Adipocyte (in vitro differentiated cells): Measurements from ENCODE around the gene ITGA1.
A peak's percentile ranks its signal among the peaks of the same experiment; 100 is the strongest.

ENCODE experiments used
- DNase-seq: peaks from one replicate; pipeline ENCODE4 v3.0.0-alpha.2; 2015; ENCODE audit warnings: low read depth
- H3K27me3 ChIP-seq: replicated peaks from 2 replicates; pipeline ENCODE4 v1.7.0; 2013; ENCODE audit warnings: mild to moderate bottlenecking, low read length, moderate library complexity; ENCODE audit not compliant: control insufficient read depth, insufficient read depth
- H3K36me3 ChIP-seq: 2 replicates; pipeline ENCODE4 v1.7.0; 2013; ENCODE audit warnings: low read length, mild to moderate bottlenecking, moderate library complexity; ENCODE audit not compliant: control insufficient read depth, insufficient read depth, severe bottlenecking
- H3K4me1 ChIP-seq: 2 replicates; pipeline ENCODE4 v1.7.0; 2013; ENCODE audit warnings: mild to moderate bottlenecking, low read length, moderate library complexity; ENCODE audit not compliant: control insufficient read depth, insufficient read depth
- H3K4me3 ChIP-seq: 2 replicates; pipeline ENCODE4 v1.7.0; 2013; ENCODE audit warnings: mild to moderate bottlenecking, low read length, moderate library complexity
- H3K9ac ChIP-seq: 2 replicates; pipeline ENCODE4 v1.7.0; 2013; ENCODE audit warnings: mild to moderate bottlenecking, low read length, moderate library complexity
- H3K9me3 ChIP-seq: 2 replicates; pipeline ENCODE4 v1.7.0; 2013; ENCODE audit warnings: mild to moderate bottlenecking, low read length, moderate library complexity; ENCODE audit not compliant: control insufficient read depth

Gene ITGA1

GRCh38 chr5:52802974-52803336 is 15.2 kb downstream of the ITGA1 start:
- no peak for DNase-seq
- Histone ChIP-seq H3K4me3 (peak overlapping the region; percentile 97), H3K9me3 (no peaks in the 10 kb centered on the region), H3K9ac (peak overlapping the region; percentile 90), H3K4me1 (peaks cover 53% of the 10 kb centered on the region), H3K36me3 (peaks cover 15% of the 10 kb centered on the region), H3K27me3 (no peaks in the 10 kb centered on the region)

GRCh38 chr5:52804387-52804791 is 16.7 kb downstream of the ITGA1 start:
- no peak for DNase-seq
- H3K4me3 ChIP-seq = peak overlapping the region; percentile 18
- no peaks in the 10 kb centered on the region for H3K9me3 ChIP-seq
- peaks cover 44% of the 10 kb centered on the region for H3K4me1 ChIP-seq
- H3K9ac ChIP-seq = no peak overlapping the region
- H3K27me3 ChIP-seq = no peaks in the 10 kb centered on the region
- peaks cover 15% of the 10 kb centered on the region for H3K36me3 ChIP-seq

GRCh38 chr5:52804981-52805380 is 17.3 kb downstream of the ITGA1 start:
- H3K4me1 ChIP-seq = peaks cover 50% of the 10 kb centered on the region
- H3K36me3 ChIP-seq = peaks cover 15% of the 10 kb centered on the region
- H3K27me3 ChIP-seq = no peaks in the 10 kb centered on the region
- H3K9me3 ChIP-seq = no peaks in the 10 kb centered on the region
- DNase-seq = no peak
- no peak overlapping the region for H3K4me3 ChIP-seq
- no peak overlapping the region for H3K9ac ChIP-seq

DNA sequence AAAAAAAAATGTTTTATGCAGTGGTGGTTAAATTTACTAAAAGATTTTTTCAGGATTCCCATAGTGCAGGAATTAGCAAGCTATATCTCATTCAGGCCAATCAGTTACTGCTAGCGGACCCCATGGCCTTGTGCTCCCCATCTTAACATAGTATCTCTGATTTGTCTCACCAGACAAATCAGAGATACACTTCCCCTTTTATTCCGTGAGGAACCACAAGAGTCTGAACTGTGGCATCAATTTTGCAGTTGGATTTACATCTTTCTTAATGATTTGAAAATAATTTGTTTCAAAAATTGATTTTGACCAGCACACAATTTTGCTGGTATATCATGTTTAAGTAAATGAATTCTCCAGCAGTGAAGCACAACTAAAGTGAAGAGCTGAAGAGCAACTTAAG is 17.9 kb downstream of the ITGA1 start:
- no peak for DNase-seq
- H3K9ac ChIP-seq = no peak overlapping the region
- no peaks in the 10 kb centered on the region for H3K27me3 ChIP-seq

DNA sequence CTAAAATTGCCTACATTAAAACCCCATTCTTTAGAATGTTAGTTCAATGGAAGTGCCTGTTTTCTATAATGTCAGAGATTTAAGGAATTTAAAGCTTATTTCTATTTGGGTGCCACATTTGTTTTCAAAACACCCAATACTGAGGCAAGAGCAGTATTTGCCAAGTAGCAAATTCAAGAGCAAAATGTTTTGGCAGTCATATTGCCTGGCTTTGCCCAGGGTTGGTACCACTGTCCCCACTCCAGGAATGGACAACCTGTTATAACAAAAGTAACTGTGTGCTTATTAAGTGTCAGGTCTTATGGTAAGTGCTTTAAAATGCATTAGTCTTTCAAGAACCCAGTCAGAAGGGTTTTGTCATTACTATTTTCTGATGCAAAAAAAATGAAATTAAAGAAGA is 19.3 kb downstream of the ITGA1 start:
- no peak for DNase-seq

More for the DNA sequence above, 17.9 kb downstream of the ITGA1 start:
- H3K36me3 ChIP-seq = peaks cover 15% of the 10 kb centered on the region
- peaks cover 56% of the 10 kb centered on the region for H3K4me1 ChIP-seq
- no peaks in the 10 kb centered on the region for H3K9me3 ChIP-seq
- H3K4me3 ChIP-seq = no peak overlapping the region

DNA sequence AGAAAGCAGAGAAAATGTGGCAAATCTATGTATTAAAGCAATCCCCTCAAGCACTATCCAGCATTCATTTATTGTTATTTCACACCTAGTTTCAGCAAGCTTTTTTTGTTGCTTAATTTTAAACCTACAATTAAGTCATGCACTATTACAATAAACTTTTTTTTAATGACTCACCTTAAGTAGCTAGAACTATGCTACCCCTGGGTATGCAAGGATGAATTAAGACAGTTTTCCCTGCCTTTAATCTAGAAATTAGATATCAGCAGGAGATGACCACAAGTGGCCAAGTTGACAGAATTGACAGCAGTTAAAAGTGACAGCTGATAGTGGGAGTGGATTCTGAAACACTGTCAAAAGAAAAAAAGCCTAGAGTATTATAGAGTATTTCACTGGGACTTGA is 20.0 kb downstream of the ITGA1 start:
- Histone ChIP-seq H3K4me1 (peaks cover 53% of the 10 kb centered on the region), H3K9me3 (no peaks in the 10 kb centered on the region), H3K27me3 (no peaks in the 10 kb centered on the region), H3K36me3 (peaks cover 15% of the 10 kb centered on the region), H3K9ac (no peak overlapping the region), H3K4me3 (no peak overlapping the region)
- no peak for DNase-seq

More for the DNA sequence above, 19.3 kb downstream of the ITGA1 start:
- peaks cover 15% of the 10 kb centered on the region for H3K36me3 ChIP-seq
- H3K9me3 ChIP-seq = no peaks in the 10 kb centered on the region
- H3K4me3 ChIP-seq = no peak overlapping the region
- no peak overlapping the region for H3K9ac ChIP-seq
- peaks cover 60% of the 10 kb centered on the region for H3K4me1 ChIP-seq
- H3K27me3 ChIP-seq = no peaks in the 10 kb centered on the region

DNA sequence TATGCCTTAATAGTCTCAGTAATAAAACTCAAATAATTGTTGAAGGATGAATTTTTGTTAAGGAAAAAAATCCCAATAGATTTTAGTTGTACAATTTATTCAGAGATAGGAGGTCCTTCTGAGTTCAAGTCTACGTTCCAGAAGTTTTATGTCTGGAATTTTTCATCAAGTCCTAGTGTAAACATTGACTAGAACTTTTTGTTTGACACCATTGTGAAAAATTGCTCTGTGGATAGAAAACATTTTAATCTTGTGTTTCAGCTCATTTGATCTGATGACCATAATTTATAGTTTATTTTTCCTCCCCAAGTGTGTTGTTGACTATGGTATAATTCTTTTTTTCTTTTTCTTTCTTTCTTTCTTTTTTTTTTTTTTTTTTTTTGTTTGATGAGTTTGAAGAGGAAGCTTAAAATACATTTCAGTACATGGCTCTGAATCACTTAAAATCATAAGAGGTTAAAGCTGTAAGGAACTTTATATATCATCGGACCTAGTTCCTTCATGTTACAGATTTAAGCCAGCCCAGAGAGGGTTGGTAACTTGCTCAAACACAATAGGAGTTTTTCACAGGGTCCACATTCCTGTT is 20.7 kb downstream of the ITGA1 start:
- DNase-seq = peak; percentile 56
- Histone ChIP-seq H3K9ac (no peak overlapping the region), H3K27me3 (no peaks in the 10 kb centered on the region), H3K4me3 (no peak overlapping the region), H3K9me3 (no peaks in the 10 kb centered on the region), H3K4me1 (peaks cover 46% of the 10 kb centered on the region), H3K36me3 (peaks cover 15% of the 10 kb centered on the region)

- peaks cover 44% of the 10 kb centered on the region for H3K4me1 ChIP-seq
- H3K27me3 ChIP-seq = no peaks in the 10 kb centered on the region
- H3K9ac ChIP-seq = peak overlapping the region; percentile 23
- DNase-seq = peak; percentile 60
- H3K36me3 ChIP-seq = peaks cover 7% of the 10 kb centered on the region
- H3K4me3 ChIP-seq = no peak overlapping the region
- H3K9me3 ChIP-seq = no peaks in the 10 kb centered on the region
Observed at GRCh38 chr5:52809884-52810283, 22.2 kb downstream of the ITGA1 start.

- no peak for DNase-seq
- Histone ChIP-seq H3K4me1 (peaks cover 44% of the 10 kb centered on the region), H3K4me3 (no peak overlapping the region), H3K27me3 (no peaks in the 10 kb centered on the region), H3K9me3 (no peaks in the 10 kb centered on the region), H3K9ac (peak overlapping the region; percentile 23), H3K36me3 (peaks cover 3% of the 10 kb centered on the region)
Observed at GRCh38 chr5:52810426-52810825, 22.7 kb downstream of the ITGA1 start.

- Histone ChIP-seq H3K4me1 (peaks cover 44% of the 10 kb centered on the region), H3K9me3 (no peaks in the 10 kb centered on the region), H3K36me3 (no peaks in the 10 kb centered on the region), H3K27me3 (no peaks in the 10 kb centered on the region), H3K9ac (no peak overlapping the region), H3K4me3 (peak overlapping the region; percentile 10)
- peak; percentile 69 for DNase-seq
Observed at GRCh38 chr5:52811067-52811749, 23.5 kb downstream of the ITGA1 start.

DNA sequence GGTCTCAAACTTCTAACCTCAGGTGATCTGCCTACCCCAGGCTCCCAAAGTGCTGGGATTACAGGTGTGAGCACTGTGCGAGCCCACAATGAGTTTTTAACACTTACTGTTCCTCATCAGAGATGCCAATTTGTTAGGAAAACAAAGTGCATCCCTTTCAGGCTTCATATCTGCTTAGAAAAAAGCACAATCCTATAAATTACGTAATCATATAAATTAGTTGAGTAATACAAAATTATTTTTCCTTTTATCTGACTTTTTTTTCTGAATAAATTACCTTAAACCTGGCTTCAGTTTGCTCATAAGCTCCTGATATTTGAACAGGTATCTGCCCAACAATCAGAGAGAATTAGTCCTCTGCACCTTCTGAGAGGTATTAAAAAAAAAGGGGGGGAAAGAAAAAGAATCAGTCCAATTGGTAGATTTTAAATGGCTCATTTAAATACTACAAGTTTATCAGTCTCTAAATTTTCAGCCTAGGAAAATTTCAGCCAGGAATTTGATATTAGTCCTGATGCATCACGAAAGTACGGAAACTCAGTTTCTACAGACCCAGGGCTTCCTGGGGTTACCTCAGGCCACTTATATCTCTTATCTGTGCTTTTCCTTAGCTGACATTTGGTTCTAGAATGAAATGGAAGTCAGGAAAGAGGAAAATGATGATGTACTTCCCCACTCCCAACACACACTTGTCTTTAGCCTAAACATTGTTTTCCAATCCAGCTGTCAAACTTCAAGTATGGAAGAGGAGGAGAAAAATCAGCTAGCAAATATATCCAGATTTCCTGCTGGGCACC is 26.8 kb downstream of the ITGA1 start:
- Histone ChIP-seq H3K4me3 (no peak overlapping the region), H3K27me3 (no peaks in the 10 kb centered on the region), H3K9ac (no peak overlapping the region), H3K9me3 (no peaks in the 10 kb centered on the region), H3K36me3 (no peaks in the 10 kb centered on the region), H3K4me1 (peaks cover 31% of the 10 kb centered on the region)
- DNase-seq = no peak
